T47D (cell line): ENCODE measurements around the gene MAB21L1.

Experiments used
- DNase-seq, 2 experiments: peaks; one replicate each; pipeline versions ENCODE4 v3.0.0 to v3.0.0-alpha.2; 2011 to 2012; ENCODE audit warnings: low read depth in 1 of 2, low spot score in 1 of 2
- JUND ChIP-seq: IDR thresholded peaks from 2 replicates; pipeline ENCODE4 v1.6.1; 2012; ENCODE audit warnings: low read depth
- in situ Hi-C: cut with HindIII; loops from 2 replicates; pipeline ENCODE4 v1.10.0; 2016; ENCODE audit warnings: low sequenced_read_pairs, low pct_unique_long_range_greater_than_20kb

Gene MAB21L1

GRCh38 chr13:35475212-35475959, 1.1 kb downstream of the MAB21L1 start:
- in situ Hi-C loops = no loop called here
- TF ChIP-seq JUND = no peak
- DNase-seq = no peak

- in situ Hi-C loops = no loop called here
- no peak for TF ChIP-seq JUND
- DNase-seq = no peak
Observed at GRCh38 chr13:35474496-35475211, 1.8 kb downstream of the MAB21L1 start.

- no peak for DNase-seq
- in situ Hi-C loops = no loop called here
- TF ChIP-seq JUND = no peak
Observed at GRCh38 chr13:35473802-35474201, 2.7 kb downstream of the MAB21L1 start.

GRCh38 chr13:35473206-35473775, 3.2 kb downstream of the MAB21L1 start:
- no peak for DNase-seq
- in situ Hi-C loops = no loop called here
- no peak for TF ChIP-seq JUND

- TF ChIP-seq JUND = no peak
- in situ Hi-C loops = no loop called here
Observed at GRCh38 chr13:35472323-35472881, 4.1 kb downstream of the MAB21L1 start.

GRCh38 chr13:35471706-35472322, 4.7 kb downstream of the MAB21L1 start:
- in situ Hi-C loops = no loop called here

More at GRCh38 chr13:35472323-35472881, 4.1 kb downstream of the MAB21L1 start:
- no peak for DNase-seq

GRCh38 chr13:35470671-35471661, 5.5 kb downstream of the MAB21L1 start:
- in situ Hi-C loops = no loop called here
- no peak for DNase-seq

More at GRCh38 chr13:35471706-35472322, 4.7 kb downstream of the MAB21L1 start:
- DNase-seq = no peak
- no peak for TF ChIP-seq JUND

GRCh38 chr13:35469806-35470525, 6.5 kb downstream of the MAB21L1 start:
- TF ChIP-seq JUND = no peak
- no peak for DNase-seq
- in situ Hi-C loops = no loop called here

More at GRCh38 chr13:35470671-35471661, 5.5 kb downstream of the MAB21L1 start:
- no peak for TF ChIP-seq JUND

GRCh38 chr13:35468195-35468594, 8.3 kb downstream of the MAB21L1 start:
- no peak for TF ChIP-seq JUND
- DNase-seq = no peak
- in situ Hi-C loops = no loop called here

- DNase-seq = no peak
- in situ Hi-C loops = no loop called here
- TF ChIP-seq JUND = no peak
Observed at GRCh38 chr13:35465371-35465770, 11.1 kb downstream of the MAB21L1 start.

GRCh38 chr13:35460061-35460460, 16.4 kb downstream of the MAB21L1 start:
- TF ChIP-seq JUND = no peak
- in situ Hi-C loops = no loop called here
- no peak for DNase-seq
